Measurements from ENCODE around the gene MOB3A. TPM values are rescaled to one million over a fixed set of nuclear protein-coding genes. Genes with fewer than 3 reads are reported as not detected.

The MOB3A gene
- total and polyA plus RNA-seq, 2 of the 13 experiments (the other 11 are each of a cell fraction or from before 2014, with no cell fraction given) = 3.5 to 17.8 TPM

DNA sequence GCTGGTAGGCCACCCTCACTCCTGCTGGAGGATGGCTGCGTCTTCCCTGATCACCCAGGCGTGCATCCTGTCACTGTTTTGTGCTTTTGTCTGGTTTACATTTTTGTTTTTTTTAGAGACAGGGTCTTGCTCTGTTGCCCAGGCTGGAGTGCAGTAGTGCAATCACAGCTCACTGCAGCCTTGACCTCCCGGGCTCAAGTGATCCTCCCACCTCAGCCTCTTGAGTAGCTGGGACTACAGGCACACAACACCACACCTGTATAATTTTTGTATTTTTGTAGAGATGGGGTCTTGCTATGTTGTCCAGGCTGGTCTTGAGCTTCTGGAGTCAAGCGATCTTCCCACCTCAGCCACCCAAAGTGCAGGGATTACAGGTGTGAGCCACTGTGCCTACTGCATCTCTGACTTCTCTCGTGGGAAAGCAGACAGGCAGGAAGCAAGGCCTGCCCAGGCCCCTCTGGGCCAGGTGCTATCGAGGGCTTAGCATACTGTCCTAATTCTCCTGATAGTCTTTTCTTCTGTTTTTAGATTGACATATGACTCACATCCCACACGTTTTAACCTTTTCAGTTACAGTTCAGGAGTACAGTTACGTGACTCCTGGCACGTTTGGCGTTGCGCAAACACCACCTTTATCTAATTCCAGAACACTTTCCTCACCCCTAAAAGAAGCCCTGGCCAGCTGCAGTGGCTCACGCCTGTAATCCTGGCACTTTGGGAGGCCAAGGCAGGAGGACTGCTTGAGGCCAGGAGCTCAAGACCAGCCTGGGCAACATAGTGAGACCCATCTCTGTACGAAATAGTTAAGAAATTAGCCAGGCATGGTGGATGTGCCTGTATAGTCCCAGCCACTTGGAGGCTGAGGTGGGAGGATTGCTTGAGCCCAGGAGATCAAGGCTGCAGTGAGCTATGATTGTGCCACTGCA, 9.2 kb downstream of the MOB3A start (continued):
- TF ChIP-seq ZNF280D (CRISPR knock-in tag; IDR thresholded peaks at IDR 0.05) (peak; percentile 96), TGIF2 (CRISPR knock-in tag; IDR thresholded peaks at IDR 0.05) (0 out of 2 replicates have a peak, but pooled peaks have one; percentile 23), MEIS1 (CRISPR knock-in tag; IDR thresholded peaks at IDR 0.05; ENCODE audit: borderline replicate concordance) (peak; percentile 88; the same call in 1 of the 2 replicates), TBX2 (CRISPR knock-in tag; IDR thresholded peaks at IDR 0.05; ENCODE audit: borderline replicate concordance) (peak; percentile 96), ATF1 (CRISPR knock-in tag; IDR thresholded peaks at IDR 0.05) (0 out of 2 replicates have a peak, but pooled peaks have one; percentile 14), MXD4 (CRISPR knock-in tag; IDR thresholded peaks at IDR 0.05) (peak; percentile 71), ZSCAN12 (CRISPR knock-in tag; IDR thresholded peaks at IDR 0.05) (0 out of 2 replicates have a peak, but pooled peaks have one; percentile 66), ZNF451 (CRISPR knock-in tag; IDR thresholded peaks at IDR 0.05) (0 out of 2 replicates have a peak, but pooled peaks have one; percentile 15)

All from HepG2 (cell line).